GM12878 (cell line): ENCODE measurements around the gene GLA. TPM values are rescaled to one million over a fixed set of nuclear protein-coding genes. Genes with fewer than 3 reads are reported as not detected.

Experiments
- ATAC-seq: fragments of 200-7000 bp; cut with Tn5 transposase; 3 replicates; pipeline ENCODE4 v1.9.1; 2020; ENCODE audit warnings: mild to moderate bottlenecking, moderate library complexity
- BruUV-seq: library from RNA; stranded (reverse); fragments of 400-500 nt; replicated peaks from 2 replicates; lab custom pipeline; 2021; lab: Mats Ljungman, UMichigan
- CTCF ChIA-PET: fragments of 300-600 bp; sonication (Branson Sonifier 250); formaldehyde crosslinking; extraction: SDS; loops from one replicate; lab custom pipeline; 2021; ENCODE audit warnings: inconsistent platforms; lab: Yijun Ruan, JAX
- POLR2A ChIA-PET: fragments of 350-600 bp; formaldehyde crosslinking; extraction: SDS; loops from one replicate; lab custom pipeline; 2021; ENCODE audit warnings: inconsistent platforms; lab: Charles Lee
- RAD21 ChIA-PET: fragments of 300-600 bp; sonication (Branson Sonifier 250); formaldehyde crosslinking; loops from one replicate; lab custom pipeline; 2023; ENCODE audit warnings: antibody characterized with exemption; ENCODE audit not compliant: unreplicated experiment; lab: Charles Lee
- SMC1A ChIA-PET: fragments of 300-600 bp; sonication (Branson Sonifier 250); formaldehyde crosslinking; loops from one replicate; lab custom pipeline; 2023; ENCODE audit not compliant: unreplicated experiment, uncharacterized antibody; lab: Charles Lee
- DNase-seq: peaks from one replicate; pipeline ENCODE4 v3.0.0-alpha.2; 2011; ENCODE audit warnings: low read depth, low spot score
- FAIRE-seq: peaks from 3 replicates; lab custom pipeline; 2011; peaks lifted over from hg19 to GRCh38; lab: Jason Lieb, UNC
- H2AFZ ChIP-seq: 2 replicates; pipeline ENCODE4 v1.6.0; 2011; ENCODE audit warnings: low read depth, low read length, control low read depth; ENCODE audit not compliant: control insufficient read depth
- H3K27ac ChIP-seq: 2 replicates; pipeline ENCODE4 v1.5.1; 2011; ENCODE audit warnings: control low read depth; ENCODE audit not compliant: control insufficient read depth, insufficient read depth
- H3K27me3 ChIP-seq, 2 experiments: replicated peaks in 1 of 2; 2 replicates each; pipeline versions ENCODE4 v1.6.0 to v1.6.1; 2011; ENCODE audit warnings: low read length in 1 of 2; ENCODE audit not compliant: control insufficient read depth in 2 of 2, insufficient read depth in 2 of 2
- H3K36me3 ChIP-seq, 2 experiments: 2 replicates each; pipeline ENCODE4 v1.5.1; 2011; ENCODE audit warnings: low read length in 1 of 2; ENCODE audit not compliant: control insufficient read depth in 2 of 2, insufficient read depth in 2 of 2
- H3K4me1 ChIP-seq: 2 replicates; pipeline ENCODE4 v1.6.1; 2011; ENCODE audit warnings: mild to moderate bottlenecking, low read length, moderate library complexity, mixed read lengths; ENCODE audit not compliant: control insufficient read depth, insufficient read depth
- H3K4me2 ChIP-seq: 2 replicates; pipeline ENCODE4 v1.6.0; 2011; ENCODE audit warnings: control low read depth; ENCODE audit not compliant: control insufficient read depth, insufficient read depth
- H3K4me3 ChIP-seq: fragments of 200-600 bp; sonication (generic); 2 replicates; pipeline ENCODE4 v1.5.1; 2016
- H3K79me2 ChIP-seq: 2 replicates; pipeline ENCODE4 v1.6.0; 2011; ENCODE audit warnings: low read length; ENCODE audit not compliant: control insufficient read depth, insufficient read depth
- H3K9ac ChIP-seq: 2 replicates; pipeline ENCODE4 v1.8.0; 2011; ENCODE audit warnings: low read length, control low read depth, mixed read lengths; ENCODE audit not compliant: control insufficient read depth, insufficient read depth
- H3K9me3 ChIP-seq: replicated peaks from 3 replicates; pipeline ENCODE4 v1.5.1; 2011; ENCODE audit warnings: mild to moderate bottlenecking, low read length; ENCODE audit not compliant: control insufficient read depth, insufficient read depth
- H4K20me1 ChIP-seq: 2 replicates; pipeline ENCODE4 v1.6.0; 2011; ENCODE audit not compliant: control insufficient read depth, insufficient read depth
- CHD1 ChIP-seq: IDR thresholded peaks from 2 replicates; pipeline ENCODE4 v1.6.1; 2012; ENCODE audit warnings: low read depth, low read length, improper control_type of control experiment
- MEF2A ChIP-seq: IDR thresholded peaks from 2 replicates; pipeline ENCODE4 v1.6.1; 2011; ENCODE audit warnings: low read depth, mild to moderate bottlenecking, low read length, moderate library complexity; ENCODE audit not compliant: insufficient read depth
- NFXL1 ChIP-seq: fragments of 450-650 bp; IDR thresholded peaks from 2 replicates; pipeline ENCODE4 v1.6.1; 2017; ENCODE audit warnings: antibody characterized with exemption, mild to moderate bottlenecking, borderline replicate concordance
- NKRF ChIP-seq: fragments of 450-650 bp; conservative IDR thresholded peaks from 2 replicates; pipeline ENCODE4 v1.6.1; 2017; ENCODE audit warnings: mild to moderate bottlenecking, moderate library complexity
- SIN3A ChIP-seq: IDR thresholded peaks from 2 replicates; pipeline ENCODE4 v1.6.1; 2012; ENCODE audit warnings: low read depth, low read length, improper control_type of control experiment
- SMAD1 ChIP-seq: fragments of 450-650 bp; IDR thresholded peaks from 2 replicates; pipeline ENCODE4 v1.6.1; 2018; ENCODE audit warnings: mild to moderate bottlenecking, low read depth; ENCODE audit not compliant: partially characterized antibody
- SMAD5 ChIP-seq: IDR thresholded peaks from 2 replicates; pipeline ENCODE4 v1.6.1; 2016; ENCODE audit warnings: antibody characterized with exemption, low read depth
- SP1 ChIP-seq: IDR thresholded peaks from one replicate; pipeline ENCODE4 v1.6.1; 2011; ENCODE audit warnings: low read depth, low read length
- ZBED1 ChIP-seq: IDR thresholded peaks from 2 replicates; pipeline ENCODE4 v1.6.1; 2016; ENCODE audit warnings: borderline replicate concordance
- ZSCAN29 ChIP-seq: fragments of 450-650 bp; IDR thresholded peaks from 2 replicates; pipeline ENCODE4 v1.6.1; 2017; ENCODE audit warnings: mild to moderate bottlenecking, moderate library complexity
- WGBS: methylation state at CpG from one replicate; pipeline ENCODE4 v1.1.6; 2016; ENCODE audit warnings: low lambda C conversion rate; ENCODE audit not compliant: insufficient replicate concordance, insufficient coverage; ENCODE audit errors: missing lambda C conversion rate; 5-methylcytosine and 5-hydroxymethylcytosine counted together
- in situ Hi-C: fragments of 300-500 bp; cut with MboI; formaldehyde crosslinking; loops from 9 replicates; pipeline ENCODE4 v1.14.3; 2018; ENCODE audit warnings: mixed read lengths
- intact Hi-C: fragments of 100-400 bp; cut with micrococcal nuclease; formaldehyde crosslinking; loops from one replicate; pipeline ENCODE4 v1.14.2; 2022; ENCODE audit not compliant: unreplicated experiment
- polyA plus RNA-seq, 11 experiments: library from polyadenylated mRNA; depleted of rRNA in 4 of 11; unstranded in 6 of 11; stranded (reverse) in 5 of 11; fragments of >200 nt; fragmentation: Nextera tagmentation in 4 of 11; fragmentation: Illumina TruSeq in 1 of 11; extraction: Ambion mirVana in 4 of 11; extraction: Trizol in 1 of 11; gene quantifications; 1 replicate in 1 of 11; 2 replicates in 10 of 11; pipeline versions ENCODE4 v1.2.1 to v1.2.3, GENCODE V29; 2011 to 2016; ENCODE audit warnings: inconsistent platforms in 2 of 11, missing spikeins in 2 of 11, low read depth in 1 of 11
- total RNA-seq, 4 experiments: library from RNA; depleted of rRNA in 3 of 4; stranded (reverse); fragments of >200 nt in 3 of 4; fragmentation: Illumina TruSeq in 1 of 4; extraction: Trizol in 1 of 4; gene quantifications; 2 replicates each; pipeline versions ENCODE4 v1.2.1 to v1.2.3, GENCODE V29; 2013 to 2021

Gene GLA
- total and polyA plus RNA-seq, 10 of the 15 experiments (the other 5 are each of a cell fraction or from before 2014, with no cell fraction given), result 23.8 to 66.4 (median 29.1) TPM

GRCh38 chrX:101393530-101394305 is 14.0 kb downstream of the GLA start:
- Histone ChIP-seq H3K9me3 (no peaks in the 10 kb centered on the region), H3K4me1 (no peaks in the 10 kb centered on the region), H3K27me3 (no peaks in the 10 kb centered on the region), H3K4me3 (no peak overlapping the region), H3K27ac (no peak overlapping the region), H3K4me2 (peak overlapping the region; percentile 50; the same call in 1 of the 2 replicates), H3K79me2 (peaks cover 27% of the 10 kb centered on the region), H3K36me3 (no peaks in the 10 kb centered on the region; a peak in 1 of 4 replicates), H2AFZ (no peak overlapping the region), H3K9ac (no peak overlapping the region), H4K20me1 (no peaks in the 10 kb centered on the region)
- ChIA-PET RAD21 (interaction anchor here (0.6 to 0.8 kb wide), 2 partner anchors 8 to 36 kb away, joined by 3 to 4 read pairs; no protein-coding TSS in a partner anchor), CTCF (no interaction called here), SMC1A (interaction anchor here (1.0 to 1.3 kb wide), 2 partner anchors 8 to 46 kb away, joined by 3 read pairs; no protein-coding TSS in a partner anchor), POLR2A (interaction anchor here (0.6 to 2.2 kb wide), 3 partner anchors 10 to 25 kb away, joined by 3 to 5 read pairs (median 3); partner anchors contain the start of gene GLA)
- in situ Hi-C loops (no loop called here), intact Hi-C loops (loop anchor here (5.0 kb wide), 1 partner anchor 571 kb away; the partner anchor contains the start of gene CSTF2)
- no peak for DNase-seq
- ATAC-seq, result no peak
- FAIRE-seq, result no peak
- no TSS peak for BruUV-seq
- WGBS, result 59% methylated on average over 10 of the region's 11 CpGs
- TF ChIP-seq SMAD1, result no peak
- no peak for TF ChIP-seq ZBED1
- TF ChIP-seq NFXL1, result no peak
- no peak for TF ChIP-seq CHD1
- no peak for TF ChIP-seq MEF2A
- TF ChIP-seq SIN3A, result no peak
- no peak for TF ChIP-seq SP1
- no peak for TF ChIP-seq NKRF
- TF ChIP-seq ZSCAN29, result no peak
- TF ChIP-seq SMAD5, result no peak; the same call in 1 of the 2 replicates
